Psoas muscle (tissue), 8 donors: ENCODE results near the gene NTRK3. TPM values are rescaled to one million over a fixed set of nuclear protein-coding genes. Genes with fewer than 3 reads are reported as not detected.

Experiments
- ATAC-seq, 4 donors: fragments of 200-7000 bp; cut with Tn5 transposase; one replicate each; pipeline ENCODE4 v1.9.1; 2020; ENCODE audit warnings: moderate library complexity in 3 of 4, mild to moderate bottlenecking in 2 of 4
- DNase-seq, 2 donors: peaks; one replicate each; pipeline ENCODE4 v3.0.0-alpha.2; 2020
- H3K27ac ChIP-seq: fragments of 200-600 bp; one replicate; pipeline ENCODE4 v1.8.0; 2022
- H3K27me3 ChIP-seq, 3 donors: fragments of 200-600 bp in 1 of 3; one replicate each; pipeline versions ENCODE4 v1.6.1 to v1.8.0; 2013 to 2022; ENCODE audit warnings: low read length in 2 of 3, mild to moderate bottlenecking in 2 of 3, moderate library complexity in 1 of 3; ENCODE audit not compliant: insufficient read depth in 3 of 3
- H3K36me3 ChIP-seq, 2 donors: fragments of 200-600 bp in 1 of 2; one replicate each; pipeline versions ENCODE4 v1.6.1 to v1.8.0; 2013 to 2022; ENCODE audit warnings: low read depth in 1 of 2, mild to moderate bottlenecking in 1 of 2, moderate library complexity in 1 of 2; ENCODE audit not compliant: insufficient read depth in 1 of 2
- H3K4me1 ChIP-seq: fragments of 200-600 bp; one replicate; pipeline ENCODE4 v1.8.0; 2022
- H3K4me3 ChIP-seq: fragments of 200-600 bp; one replicate; pipeline ENCODE4 v1.8.0; 2022; ENCODE audit warnings: mild to moderate bottlenecking
- H3K9me3 ChIP-seq: fragments of 200-600 bp; one replicate; pipeline ENCODE4 v1.8.0; 2022
- CTCF ChIP-seq: fragments of 200-600 bp; IDR thresholded peaks from one replicate; pipeline ENCODE4 v1.8.0; 2022; ENCODE audit warnings: antibody characterized with exemption
- WGBS, 3 donors: extraction: QIAGEN DNeasy Blood & Tissue Kit; methylation state at CpG; one replicate each; pipeline versions ENCODE4 v1.1.6 to v1.1.7; 2013; 5-methylcytosine and 5-hydroxymethylcytosine counted together
- intact Hi-C, 2 donors: fragments of 100-400 bp; cut with DNase I; formaldehyde crosslinking; loops; one replicate each; pipeline versions ENCODE4 v1.11.0 to v1.14.2; 2022
- polyA plus RNA-seq, 3 donors: library from polyadenylated mRNA; stranded (reverse); fragments of 200-250 nt; gene quantifications; one replicate each; pipeline ENCODE4 v1.2.3, GENCODE V29; 2013
- total RNA-seq, 4 donors: library from RNA; stranded (reverse); fragmentation: NEBNext Ultra II Directional in 2 of 4; extraction: Animal tissue kit (Norgen Biotek cat#: 25700) in 2 of 4; gene quantifications; one replicate each; pipeline versions ENCODE4 v1.2.1 to v1.2.4, GENCODE V29; 2021 to 2023
- donor health status: healthy with polysubstance abuse.
- donor health status: DM: no; HTN: no; CAD: no; lungs with moderate emphysema.
- donor health status: Bipolar disorder and iron deficiency.
- donor health status: healthy.
- donor health status: DM: yes; HTN: yes; CAD: no.
- donor health status: DM: no; HTN: no; CAD: no.
- donor health status: DM: no; HTN: no; CAD: no.
- donor health status: DM: yes; HTN: yes; CAD: no.

The NTRK3 gene
- total and polyA plus RNA-seq, 7 donors = 0.17 to 1.7 (median 0.57) TPM

GRCh38 chr15:87941606-87942005 lies 314.9 kb downstream of the NTRK3 start:
- no peaks in the 10 kb centered on the region for H3K9me3 ChIP-seq
- no peak for DNase-seq
- no peaks in the 10 kb centered on the region for H3K36me3 ChIP-seq
- H3K4me3 ChIP-seq = no peak overlapping the region
- H3K27ac ChIP-seq = no peak overlapping the region
- WGBS, 3 donors = 86 to 90% (median 87%) methylated on average over 5 of the region's 5 CpGs
- H3K4me1 ChIP-seq = no peaks in the 10 kb centered on the region
- intact Hi-C loops = no loop called here
- H3K27me3 ChIP-seq = no peaks in the 10 kb centered on the region
- no peak for TF ChIP-seq CTCF
- ATAC-seq = no peak

- intact Hi-C loops = no loop called here
- 69 to 72% (median 71%) methylated on average over 2 of the region's 2 CpGs for WGBS, 3 donors
- no peak for TF ChIP-seq CTCF
- no peak for ATAC-seq
- Histone ChIP-seq H3K4me3 (no peak overlapping the region), H3K27ac (no peak overlapping the region), H3K36me3 (no peaks in the 10 kb centered on the region), H3K4me1 (no peaks in the 10 kb centered on the region), H3K27me3 (no peaks in the 10 kb centered on the region), H3K9me3 (no peaks in the 10 kb centered on the region)
- no peak for DNase-seq
Observed at GRCh38 chr15:87940768-87941167, 315.8 kb downstream of the NTRK3 start.

- Histone ChIP-seq H3K27me3 (no peaks in the 10 kb centered on the region), H3K9me3 (no peaks in the 10 kb centered on the region), H3K36me3 (no peaks in the 10 kb centered on the region), H3K4me3 (no peak overlapping the region), H3K27ac (no peak overlapping the region), H3K4me1 (no peaks in the 10 kb centered on the region)
- WGBS, 3 donors = 34 to 47% (median 41%) methylated on average over 2 of the region's 2 CpGs
- no peak for TF ChIP-seq CTCF
- intact Hi-C loops = no loop called here
- DNase-seq (no peak), ATAC-seq (peak in 1 of 4 donors; percentile 34)
Observed at GRCh38 chr15:87939848-87940457, 316.6 kb downstream of the NTRK3 start.

GRCh38 chr15:87938031-87938430 lies 318.5 kb downstream of the NTRK3 start:
- DNase-seq (no peak), ATAC-seq (no peak)
- TF ChIP-seq CTCF = no peak
- Histone ChIP-seq H3K27ac (no peak overlapping the region), H3K4me3 (no peak overlapping the region), H3K27me3 (no peaks in the 10 kb centered on the region), H3K9me3 (no peaks in the 10 kb centered on the region), H3K36me3 (no peaks in the 10 kb centered on the region), H3K4me1 (no peaks in the 10 kb centered on the region)
- whole genome bisulfite sequencing, 3 donors = 53 to 98% (median 88%) methylated on average over 1 of the region's 1 CpG
- intact Hi-C loops = no loop called here

- ATAC-seq = no peak
- TF ChIP-seq CTCF = no peak
- intact Hi-C loops = no loop called here
Observed at GRCh38 chr15:87935583-87935982, 321.0 kb downstream of the NTRK3 start.

More at GRCh38 chr15:87935583-87935982, 321.0 kb downstream of the NTRK3 start:
- Histone ChIP-seq H3K27ac (no peak overlapping the region), H3K4me1 (no peaks in the 10 kb centered on the region), H3K27me3 (no peaks in the 10 kb centered on the region), H3K36me3 (no peaks in the 10 kb centered on the region), H3K9me3 (no peaks in the 10 kb centered on the region), H3K4me3 (no peak overlapping the region)
- 30 to 47% (median 41%) methylated on average over 2 of the region's 2 CpGs for WGBS, 3 donors
- DNase-seq = no peak
